ENCODE results near the gene MS4A6A. TPM values are rescaled to one million over a fixed set of nuclear protein-coding genes. Genes with fewer than 3 reads are reported as not detected.

MS4A6A gene
- total and polyA plus RNA-seq, 9 of the 15 experiments (the other 6 are each of a cell fraction or from before 2014, with no cell fraction given): 0.57 to 9.5 (median 4.2) TPM

- TF ChIP-seq ZMIZ1 (IDR thresholded peaks at IDR 0.05; ENCODE audit: low read depth in 2 of 2, low read length in 2 of 2): no peak
- no peak for TF ChIP-seq ZNF586 (CRISPR knock-in tag; conservative IDR thresholded peaks at IDR 0.05)
- TF ChIP-seq FOXP1 (CRISPR knock-in tag; IDR thresholded peaks at IDR 0.05): no peak
- TF ChIP-seq ZFX (CRISPR knock-in tag; IDR thresholded peaks at IDR 0.05): no peak
- no peak for TF ChIP-seq XRCC4 (IDR thresholded peaks at IDR 0.05; ENCODE audit: extremely low read depth, insufficient read depth, insufficient read length)
- no peak for TF ChIP-seq MAFG (tag; conservative IDR thresholded peaks at IDR 0.05)
- peak in 1 of 2 experiments; percentile 19; a peak in 2 of 4 replicates for TF ChIP-seq TRIM24 (IDR thresholded peaks at IDR 0.05)
- peak; percentile 55 for TF ChIP-seq TAL1 (IDR thresholded peaks at IDR 0.05)
- TF ChIP-seq ZNF384 (IDR thresholded peaks at IDR 0.05; ENCODE audit: low read depth, low read length): no peak
- no peak for TF ChIP-seq CBX3 (IDR thresholded peaks at IDR 0.05; ENCODE audit: borderline replicate concordance in 1 of 2, low read length in 2 of 2)
- TF ChIP-seq, protein P1, sequence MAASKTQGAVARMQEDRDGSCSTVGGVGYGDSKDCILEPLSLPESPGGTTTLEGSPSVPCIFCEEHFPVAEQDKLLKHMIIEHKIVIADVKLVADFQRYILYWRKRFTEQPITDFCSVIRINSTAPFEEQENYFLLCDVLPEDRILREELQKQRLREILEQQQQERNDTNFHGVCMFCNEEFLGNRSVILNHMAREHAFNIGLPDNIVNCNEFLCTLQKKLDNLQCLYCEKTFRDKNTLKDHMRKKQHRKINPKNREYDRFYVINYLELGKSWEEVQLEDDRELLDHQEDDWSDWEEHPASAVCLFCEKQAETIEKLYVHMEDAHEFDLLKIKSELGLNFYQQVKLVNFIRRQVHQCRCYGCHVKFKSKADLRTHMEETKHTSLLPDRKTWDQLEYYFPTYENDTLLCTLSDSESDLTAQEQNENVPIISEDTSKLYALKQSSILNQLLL (CRISPR knock-in tag; IDR thresholded peaks at IDR 0.05; ENCODE audit: borderline replicate concordance): no peak
- no peak for TF ChIP-seq ZKSCAN1 (IDR thresholded peaks at IDR 0.05; ENCODE audit: low read depth, low read length)
- no peak for TF ChIP-seq PHF8 (IDR thresholded peaks at IDR 0.05; ENCODE audit: borderline replicate concordance, low read length)
- TF ChIP-seq CBFA2T3 (IDR thresholded peaks at IDR 0.05): peak; percentile 73
- TF ChIP-seq MAFF (IDR thresholded peaks at IDR 0.05; ENCODE audit: low read length): no peak
- TF ChIP-seq ZNF445 (CRISPR knock-in tag; IDR thresholded peaks at IDR 0.05; ENCODE audit: low read depth): no peak
- no peak for TF ChIP-seq STAT5B (CRISPR knock-in tag; IDR thresholded peaks at IDR 0.05)
Measured at GRCh38 chr11:60129853-60130252, 53.0 kb downstream of the MS4A6A start (continued).

All from K562 (cell line).